ENCODE results near the gene HSD17B12. TPM values are rescaled to one million over a fixed set of nuclear protein-coding genes. Genes with fewer than 3 reads are reported as not detected.

HSD17B12 gene
- total and polyA plus RNA-seq, 2 experiments from 2014 or later, result 128 to 168 TPM

DNA sequence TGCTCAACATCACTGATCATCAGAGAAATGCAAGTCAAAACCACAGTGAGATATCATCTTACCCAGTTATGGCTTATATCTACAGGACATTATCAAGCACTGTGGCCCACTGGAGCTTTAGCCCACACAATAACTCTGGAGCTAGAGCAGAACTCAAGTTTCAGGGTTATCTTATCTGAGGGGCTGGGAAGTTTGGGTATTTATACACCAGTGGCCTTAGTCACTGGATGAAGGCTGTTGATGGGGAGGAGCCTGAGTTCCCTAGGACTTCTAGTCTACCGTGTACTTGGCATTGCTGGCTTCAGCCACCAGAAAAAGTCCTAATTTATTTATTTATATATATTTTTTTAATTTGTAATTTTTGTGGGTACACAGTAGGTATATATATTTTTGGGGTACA is 19.3 kb downstream of the HSD17B12 start:
- Histone ChIP-seq H4K20me1 (replicated peaks; ENCODE audit: insufficient read depth) (peaks cover 41% of the 10 kb centered on the region), H3K4me2 (no peak overlapping the region), H3K27me3 (ENCODE audit: insufficient read depth) (no peaks in the 10 kb centered on the region), H3K4me1 (ENCODE audit: insufficient read depth) (no peaks in the 10 kb centered on the region), H3K79me2 (replicated peaks; ENCODE audit: insufficient read depth) (peaks cover 100% of the 10 kb centered on the region), H2AFZ (no peak overlapping the region), H3K27ac (ENCODE audit: low read depth) (no peak overlapping the region), H3K9me2 (ENCODE audit: insufficient read depth) (no peaks in the 10 kb centered on the region), H3F3A (replicated peaks; ENCODE audit: low read depth) (no peaks in the 10 kb centered on the region), H3K36me3 (ENCODE audit: insufficient read depth) (no peaks in the 10 kb centered on the region), H3K4me3 (no peak overlapping the region)
- Mint-ChIP-seq H3K27me3 (ENCODE audit: insufficient read depth, low read depth, poor library complexity) (peaks cover 2% of the 10 kb centered on the region), H3K9me3 (peaks cover 14% of the 10 kb centered on the region; the same call in 2 of the 3 replicates), H3K27ac (no peak overlapping the region), H3K4me3 (no peak overlapping the region), H3K4me1 (peaks cover 4% of the 10 kb centered on the region; the same call in 1 of the 3 replicates), H3K36me3 (ENCODE audit: low read depth) (peaks cover 33% of the 10 kb centered on the region)
- TF ChIP-seq, protein P1, sequence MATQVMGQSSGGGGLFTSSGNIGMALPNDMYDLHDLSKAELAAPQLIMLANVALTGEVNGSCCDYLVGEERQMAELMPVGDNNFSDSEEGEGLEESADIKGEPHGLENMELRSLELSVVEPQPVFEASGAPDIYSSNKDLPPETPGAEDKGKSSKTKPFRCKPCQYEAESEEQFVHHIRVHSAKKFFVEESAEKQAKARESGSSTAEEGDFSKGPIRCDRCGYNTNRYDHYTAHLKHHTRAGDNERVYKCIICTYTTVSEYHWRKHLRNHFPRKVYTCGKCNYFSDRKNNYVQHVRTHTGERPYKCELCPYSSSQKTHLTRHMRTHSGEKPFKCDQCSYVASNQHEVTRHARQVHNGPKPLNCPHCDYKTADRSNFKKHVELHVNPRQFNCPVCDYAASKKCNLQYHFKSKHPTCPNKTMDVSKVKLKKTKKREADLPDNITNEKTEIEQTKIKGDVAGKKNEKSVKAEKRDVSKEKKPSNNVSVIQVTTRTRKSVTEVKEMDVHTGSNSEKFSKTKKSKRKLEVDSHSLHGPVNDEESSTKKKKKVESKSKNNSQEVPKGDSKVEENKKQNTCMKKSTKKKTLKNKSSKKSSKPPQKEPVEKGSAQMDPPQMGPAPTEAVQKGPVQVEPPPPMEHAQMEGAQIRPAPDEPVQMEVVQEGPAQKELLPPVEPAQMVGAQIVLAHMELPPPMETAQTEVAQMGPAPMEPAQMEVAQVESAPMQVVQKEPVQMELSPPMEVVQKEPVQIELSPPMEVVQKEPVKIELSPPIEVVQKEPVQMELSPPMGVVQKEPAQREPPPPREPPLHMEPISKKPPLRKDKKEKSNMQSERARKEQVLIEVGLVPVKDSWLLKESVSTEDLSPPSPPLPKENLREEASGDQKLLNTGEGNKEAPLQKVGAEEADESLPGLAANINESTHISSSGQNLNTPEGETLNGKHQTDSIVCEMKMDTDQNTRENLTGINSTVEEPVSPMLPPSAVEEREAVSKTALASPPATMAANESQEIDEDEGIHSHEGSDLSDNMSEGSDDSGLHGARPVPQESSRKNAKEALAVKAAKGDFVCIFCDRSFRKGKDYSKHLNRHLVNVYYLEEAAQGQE (IDR thresholded peaks at IDR 0.05; ENCODE audit: unreplicated experiment), result no peak
- TF ChIP-seq EZH2 (IDR thresholded peaks at IDR 0.05; ENCODE audit: low read depth, unreplicated experiment), result no peak
- TF ChIP-seq JUNB (IDR thresholded peaks at IDR 0.05; ENCODE audit: unreplicated experiment), result no peak
- no peak for TF ChIP-seq CREB1 (CRISPR knock-in tag; IDR thresholded peaks at IDR 0.05; ENCODE audit: low read depth)
- no peak for TF ChIP-seq ZNF114 (CRISPR knock-in tag; IDR thresholded peaks at IDR 0.05)
- TF ChIP-seq NANOG (IDR thresholded peaks at IDR 0.05; ENCODE audit: borderline replicate concordance), result no peak
- TF ChIP-seq ETS1 (IDR thresholded peaks at IDR 0.05), result no peak
- TF ChIP-seq STAT1 (IDR thresholded peaks at IDR 0.05; ENCODE audit: unreplicated experiment), result no peak
- TF ChIP-seq ZNF331 (CRISPR knock-in tag; IDR thresholded peaks at IDR 0.05; ENCODE audit: low read depth), result no peak
- TF ChIP-seq POLR2AphosphoS5 (IDR thresholded peaks at IDR 0.05; ENCODE audit: low read depth), result no peak
- TF ChIP-seq CTCF (conservative IDR thresholded peaks at IDR 0.05; ENCODE audit: low read depth in 2 of 2), result no peak
- TF ChIP-seq EZH2phosphoT487 (IDR thresholded peaks at IDR 0.05; ENCODE audit: unreplicated experiment), result no peak
- TF ChIP-seq, protein P2, sequence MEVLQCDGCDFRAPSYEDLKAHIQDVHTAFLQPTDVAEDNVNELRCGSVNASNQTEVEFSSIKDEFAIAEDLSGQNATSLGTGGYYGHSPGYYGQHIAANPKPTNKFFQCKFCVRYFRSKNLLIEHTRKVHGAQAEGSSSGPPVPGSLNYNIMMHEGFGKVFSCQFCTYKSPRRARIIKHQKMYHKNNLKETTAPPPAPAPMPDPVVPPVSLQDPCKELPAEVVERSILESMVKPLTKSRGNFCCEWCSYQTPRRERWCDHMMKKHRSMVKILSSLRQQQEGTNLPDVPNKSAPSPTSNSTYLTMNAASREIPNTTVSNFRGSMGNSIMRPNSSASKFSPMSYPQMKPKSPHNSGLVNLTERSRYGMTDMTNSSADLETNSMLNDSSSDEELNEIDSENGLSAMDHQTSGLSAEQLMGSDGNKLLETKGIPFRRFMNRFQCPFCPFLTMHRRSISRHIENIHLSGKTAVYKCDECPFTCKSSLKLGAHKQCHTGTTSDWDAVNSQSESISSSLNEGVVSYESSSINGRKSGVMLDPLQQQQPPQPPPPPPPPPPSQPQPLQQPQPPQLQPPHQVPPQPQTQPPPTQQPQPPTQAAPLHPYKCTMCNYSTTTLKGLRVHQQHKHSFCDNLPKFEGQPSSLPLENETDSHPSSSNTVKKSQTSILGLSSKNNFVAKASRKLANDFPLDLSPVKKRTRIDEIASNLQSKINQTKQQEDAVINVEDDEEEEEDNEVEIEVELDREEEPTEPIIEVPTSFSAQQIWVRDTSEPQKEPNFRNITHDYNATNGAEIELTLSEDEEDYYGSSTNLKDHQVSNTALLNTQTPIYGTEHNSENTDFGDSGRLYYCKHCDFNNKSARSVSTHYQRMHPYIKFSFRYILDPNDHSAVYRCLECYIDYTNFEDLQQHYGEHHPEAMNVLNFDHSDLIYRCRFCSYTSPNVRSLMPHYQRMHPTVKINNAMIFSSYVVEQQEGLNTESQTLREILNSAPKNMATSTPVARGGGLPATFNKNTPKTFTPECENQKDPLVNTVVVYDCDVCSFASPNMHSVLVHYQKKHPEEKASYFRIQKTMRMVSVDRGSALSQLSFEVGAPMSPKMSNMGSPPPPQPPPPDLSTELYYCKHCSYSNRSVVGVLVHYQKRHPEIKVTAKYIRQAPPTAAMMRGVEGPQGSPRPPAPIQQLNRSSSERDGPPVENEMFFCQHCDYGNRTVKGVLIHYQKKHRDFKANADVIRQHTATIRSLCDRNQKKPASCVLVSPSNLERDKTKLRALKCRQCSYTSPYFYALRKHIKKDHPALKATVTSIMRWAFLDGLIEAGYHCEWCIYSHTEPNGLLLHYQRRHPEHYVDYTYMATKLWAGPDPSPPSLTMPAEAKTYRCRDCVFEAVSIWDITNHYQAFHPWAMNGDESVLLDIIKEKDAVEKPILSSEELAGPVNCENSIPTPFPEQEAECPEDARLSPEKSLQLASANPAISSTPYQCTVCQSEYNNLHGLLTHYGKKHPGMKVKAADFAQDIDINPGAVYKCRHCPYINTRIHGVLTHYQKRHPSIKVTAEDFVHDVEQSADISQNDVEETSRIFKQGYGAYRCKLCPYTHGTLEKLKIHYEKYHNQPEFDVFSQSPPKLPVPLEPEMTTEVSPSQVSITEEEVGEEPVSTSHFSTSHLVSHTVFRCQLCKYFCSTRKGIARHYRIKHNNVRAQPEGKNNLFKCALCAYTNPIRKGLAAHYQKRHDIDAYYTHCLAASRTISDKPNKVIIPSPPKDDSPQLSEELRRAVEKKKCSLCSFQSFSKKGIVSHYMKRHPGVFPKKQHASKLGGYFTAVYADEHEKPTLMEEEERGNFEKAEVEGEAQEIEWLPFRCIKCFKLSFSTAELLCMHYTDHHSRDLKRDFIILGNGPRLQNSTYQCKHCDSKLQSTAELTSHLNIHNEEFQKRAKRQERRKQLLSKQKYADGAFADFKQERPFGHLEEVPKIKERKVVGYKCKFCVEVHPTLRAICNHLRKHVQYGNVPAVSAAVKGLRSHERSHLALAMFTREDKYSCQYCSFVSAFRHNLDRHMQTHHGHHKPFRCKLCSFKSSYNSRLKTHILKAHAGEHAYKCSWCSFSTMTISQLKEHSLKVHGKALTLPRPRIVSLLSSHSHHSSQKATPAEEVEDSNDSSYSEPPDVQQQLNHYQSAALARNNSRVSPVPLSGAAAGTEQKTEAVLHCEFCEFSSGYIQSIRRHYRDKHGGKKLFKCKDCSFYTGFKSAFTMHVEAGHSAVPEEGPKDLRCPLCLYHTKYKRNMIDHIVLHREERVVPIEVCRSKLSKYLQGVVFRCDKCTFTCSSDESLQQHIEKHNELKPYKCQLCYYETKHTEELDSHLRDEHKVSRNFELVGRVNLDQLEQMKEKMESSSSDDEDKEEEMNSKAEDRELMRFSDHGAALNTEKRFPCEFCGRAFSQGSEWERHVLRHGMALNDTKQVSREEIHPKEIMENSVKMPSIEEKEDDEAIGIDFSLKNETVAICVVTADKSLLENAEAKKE (CRISPR knock-in tag; IDR thresholded peaks at IDR 0.05), result no peak
- ATAC-seq (no peak), DNase-seq (ENCODE audit: low spot score) (no peak)

All from GM23338 (cell line).